HepG2 (cell line): Measurements from ENCODE around the gene HIPK4. TPM values are rescaled to one million over a fixed set of nuclear protein-coding genes. Genes with fewer than 3 reads are reported as not detected.
A peak's percentile ranks its signal among the peaks of the same experiment; 100 is the strongest.

Experiments used
- ARID5B ChIP-seq: IDR thresholded peaks from 2 replicates; pipeline ENCODE4 v1.4.0; 2020; ENCODE audit warnings: mild to moderate bottlenecking, missing genetic modification reagents
- BORCS8-MEF2B ChIP-seq: sonication (generic); formaldehyde crosslinking; IDR thresholded peaks from 2 replicates; pipeline ENCODE4 v1.8.0; 2022; ENCODE audit warnings: mild to moderate bottlenecking, missing genetic modification reagents
- DRAP1 ChIP-seq: IDR thresholded peaks from 2 replicates; pipeline ENCODE4 v1.6.1; 2016; ENCODE audit warnings: missing genetic modification reagents, missing compliant biosample characterization
- GABPA ChIP-seq, 2 experiments: IDR thresholded peaks; 2 replicates each; pipeline ENCODE4 v1.6.1; 2011 to 2016; ENCODE audit warnings: low read depth in 2 of 2, low read length in 1 of 2, missing biosample characterization in 1 of 2, missing genetic modification characterization in 1 of 2
- GPN1 ChIP-seq: sonication (generic); formaldehyde crosslinking; IDR thresholded peaks from 2 replicates; pipeline ENCODE4 v1.5.1; 2020; ENCODE audit warnings: missing genetic modification reagents, borderline replicate concordance
- MEF2D ChIP-seq: sonication (generic); formaldehyde crosslinking; IDR thresholded peaks from 2 replicates; pipeline ENCODE4 v1.5.1; 2020; ENCODE audit warnings: mild to moderate bottlenecking, missing genetic modification reagents
- PBX2 ChIP-seq: IDR thresholded peaks from 2 replicates; pipeline ENCODE4 v1.6.1; 2016; ENCODE audit warnings: control low read depth
- PHF8 ChIP-seq: sonication (generic); formaldehyde crosslinking; IDR thresholded peaks from 2 replicates; pipeline ENCODE4 v1.5.0; 2020; ENCODE audit warnings: missing genetic modification reagents
- POLR2AphosphoS5 ChIP-seq: IDR thresholded peaks from 2 replicates; pipeline ENCODE4 v1.6.1; 2012; ENCODE audit warnings: low read depth, low read length
- POLR2G ChIP-seq: fragments of 200-400 bp; formaldehyde crosslinking; IDR thresholded peaks from 2 replicates; pipeline ENCODE4 v1.6.1; 2018; ENCODE audit warnings: mild to moderate bottlenecking, low read depth, low read length, moderate library complexity
- SRSF4 ChIP-seq: fragments of 200-400 bp; formaldehyde crosslinking; IDR thresholded peaks from one replicate; pipeline ENCODE4 v1.6.1; 2018; ENCODE audit warnings: mild to moderate bottlenecking, low read depth, low read length, moderate library complexity; ENCODE audit not compliant: poor library complexity, severe bottlenecking
- TOE1 ChIP-seq: sonication (generic); formaldehyde crosslinking; IDR thresholded peaks from 2 replicates; pipeline ENCODE4 v1.4.0; 2020; ENCODE audit warnings: mild to moderate bottlenecking, missing genetic modification reagents
- ZNF138 ChIP-seq: sonication (generic); formaldehyde crosslinking; IDR thresholded peaks from 2 replicates; pipeline ENCODE4 v1.5.0; 2020; ENCODE audit warnings: mild to moderate bottlenecking, low read depth, missing genetic modification reagents
- ZNF788 ChIP-seq: sonication (generic); formaldehyde crosslinking; IDR thresholded peaks from 2 replicates; pipeline ENCODE4 v1.5.0; 2020; ENCODE audit warnings: mild to moderate bottlenecking, missing genetic modification reagents, borderline replicate concordance
- ZNF83 ChIP-seq: sonication (generic); formaldehyde crosslinking; IDR thresholded peaks from 2 replicates; pipeline ENCODE4 v1.4.0; 2020; ENCODE audit warnings: missing genetic modification reagents, mild to moderate bottlenecking, borderline replicate concordance
- polyA plus RNA-seq, 8 experiments: library from polyadenylated mRNA; depleted of rRNA in 3 of 8; stranded (reverse) in 7 of 8; unstranded in 1 of 8; fragments of >200 nt; fragmentation: Illumina TruSeq in 4 of 8; extraction: Trizol in 4 of 8; gene quantifications; 2 replicates each; pipeline versions ENCODE4 v1.2.1 to v1.2.3, GENCODE V29; 2011 to 2016; ENCODE audit warnings: low read depth in 4 of 8, missing spikeins in 1 of 8, mixed read lengths in 1 of 8; ENCODE audit not compliant: insufficient read depth in 1 of 8
- total RNA-seq, 5 experiments: library from RNA; depleted of rRNA; stranded (reverse); fragments of >200 nt; fragmentation: Illumina TruSeq; extraction: Trizol; gene quantifications; 2 replicates each; pipeline ENCODE4 v1.2.3, GENCODE V29; 2016; ENCODE audit warnings: low read depth in 1 of 5
- TF ChIP-seq, protein P1 (sequence below): sonication (generic); formaldehyde crosslinking; IDR thresholded peaks from 2 replicates; pipeline ENCODE4 v1.4.0; 2020; ENCODE audit warnings: mild to moderate bottlenecking, low read depth, missing genetic modification reagents

The HIPK4 gene
- total and polyA plus RNA-seq, 2 of the 13 experiments (the other 11 are each of a cell fraction or from before 2014, with no cell fraction given) = 0.03 TPM; not detected in 1

GRCh38 chr19:40416918-40417642 is 27.1 kb upstream of the HIPK4 start (continued):
- TF ChIP-seq ARID5B (CRISPR knock-in tag) (peak; percentile 11), ZNF138 (no peak), MEF2D (CRISPR knock-in tag) (0 out of 2 replicates have a peak, but pooled peaks have one; percentile 2), ZNF788 (CRISPR knock-in tag) (no peak), PHF8 (CRISPR knock-in tag) (peak; percentile 24; the same call in 1 of the 2 replicates), POLR2AphosphoS5 (peak; percentile 27; the same call in 1 of the 2 replicates), DRAP1 (peak; percentile 49; the same call in 1 of the 2 replicates), PBX2 (CRISPR knock-in tag) (no peak), GPN1 (CRISPR knock-in tag) (no peak), SRSF4 (no peak), GABPA (IDR thresholded peaks at IDR 0.05; ENCODE audit: low read depth, low read length) (no peak), GABPA (CRISPR knock-in tag; IDR thresholded peaks at IDR 0.05; ENCODE audit: low read depth) (peak; percentile 65; the same call in 1 of the 2 replicates), BORCS8-MEF2B (CRISPR knock-in tag) (no peak), POLR2G (peak; percentile 52; the same call in 1 of the 2 replicates), TOE1 (CRISPR knock-in tag) (no peak), ZNF83 (CRISPR knock-in tag) (no peak)
- TF ChIP-seq, protein P1, sequence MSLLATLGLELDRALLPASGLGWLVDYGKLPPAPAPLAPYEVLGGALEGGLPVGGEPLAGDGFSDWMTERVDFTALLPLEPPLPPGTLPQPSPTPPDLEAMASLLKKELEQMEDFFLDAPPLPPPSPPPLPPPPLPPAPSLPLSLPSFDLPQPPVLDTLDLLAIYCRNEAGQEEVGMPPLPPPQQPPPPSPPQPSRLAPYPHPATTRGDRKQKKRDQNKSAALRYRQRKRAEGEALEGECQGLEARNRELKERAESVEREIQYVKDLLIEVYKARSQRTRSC = no peak
